Measurements from ENCODE around the gene LRRFIP1.
A peak's percentile ranks its signal among the peaks of the same experiment; 100 is the strongest.

LRRFIP1 gene

DNA sequence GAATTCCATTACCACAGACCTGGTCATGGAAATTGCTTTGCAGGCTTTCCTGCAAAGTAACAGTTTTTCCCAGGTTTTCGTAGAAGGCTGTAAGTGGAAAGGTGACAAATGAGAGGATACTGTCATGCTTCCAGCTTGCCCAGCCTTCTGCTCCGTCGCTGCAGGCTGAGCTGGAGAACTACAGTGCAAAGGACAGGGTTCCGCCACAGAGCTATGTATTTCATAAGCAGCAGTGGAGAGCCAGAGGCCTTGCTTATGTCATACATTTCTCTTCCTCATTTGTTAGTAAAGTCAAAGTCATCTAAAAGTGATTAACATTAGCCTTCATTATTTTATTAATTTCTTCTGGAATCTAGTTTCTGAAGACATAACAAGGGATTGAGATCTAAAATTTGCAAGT is 98.3 kb downstream of the LRRFIP1 start:
- TF ChIP-seq, protein P1, sequence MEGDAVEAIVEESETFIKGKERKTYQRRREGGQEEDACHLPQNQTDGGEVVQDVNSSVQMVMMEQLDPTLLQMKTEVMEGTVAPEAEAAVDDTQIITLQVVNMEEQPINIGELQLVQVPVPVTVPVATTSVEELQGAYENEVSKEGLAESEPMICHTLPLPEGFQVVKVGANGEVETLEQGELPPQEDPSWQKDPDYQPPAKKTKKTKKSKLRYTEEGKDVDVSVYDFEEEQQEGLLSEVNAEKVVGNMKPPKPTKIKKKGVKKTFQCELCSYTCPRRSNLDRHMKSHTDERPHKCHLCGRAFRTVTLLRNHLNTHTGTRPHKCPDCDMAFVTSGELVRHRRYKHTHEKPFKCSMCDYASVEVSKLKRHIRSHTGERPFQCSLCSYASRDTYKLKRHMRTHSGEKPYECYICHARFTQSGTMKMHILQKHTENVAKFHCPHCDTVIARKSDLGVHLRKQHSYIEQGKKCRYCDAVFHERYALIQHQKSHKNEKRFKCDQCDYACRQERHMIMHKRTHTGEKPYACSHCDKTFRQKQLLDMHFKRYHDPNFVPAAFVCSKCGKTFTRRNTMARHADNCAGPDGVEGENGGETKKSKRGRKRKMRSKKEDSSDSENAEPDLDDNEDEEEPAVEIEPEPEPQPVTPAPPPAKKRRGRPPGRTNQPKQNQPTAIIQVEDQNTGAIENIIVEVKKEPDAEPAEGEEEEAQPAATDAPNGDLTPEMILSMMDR (IDR thresholded peaks at IDR 0.05; ENCODE audit: control insufficient read depth, insufficient read depth, low read depth, low read length, missing control alignments), result no peak
- DNase-seq (ENCODE audit: low read depth), result no peak
- H3K4me3 ChIP-seq (ENCODE audit: control insufficient read depth, low read depth, low read length), result no peak overlapping the region

GRCh38 chr2:237726401-237726830 is 99.0 kb downstream of the LRRFIP1 start:
- H3K4me3 ChIP-seq (ENCODE audit: control insufficient read depth, low read depth, low read length), result no peak overlapping the region
- no peak for DNase-seq (ENCODE audit: low read depth)
- TF ChIP-seq, protein P1 (IDR thresholded peaks at IDR 0.05; ENCODE audit: control insufficient read depth, insufficient read depth, low read depth, low read length, missing control alignments), result no peak

DNA sequence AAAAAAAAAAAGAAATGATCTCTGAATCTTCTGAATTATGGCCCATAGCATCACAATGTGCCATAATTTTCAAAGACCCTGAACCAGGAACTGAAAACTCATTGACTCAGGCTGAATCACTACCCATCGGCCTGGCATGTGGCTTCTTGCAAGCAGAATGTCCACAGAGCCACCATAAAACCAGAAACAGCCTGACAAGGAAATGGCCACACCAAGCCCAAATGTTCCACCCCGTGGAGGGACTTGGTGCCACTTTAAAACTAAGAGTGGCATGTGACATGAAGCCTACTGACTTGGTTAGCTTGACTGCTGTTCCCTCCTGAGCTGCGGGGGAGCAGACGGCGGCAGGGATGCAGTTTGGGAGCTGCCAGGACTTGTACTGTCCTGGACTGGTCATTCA is 100.0 kb downstream of the LRRFIP1 start:
- DNase-seq (ENCODE audit: low read depth), result no peak
- H3K4me3 ChIP-seq (ENCODE audit: control insufficient read depth, low read depth, low read length), result no peak overlapping the region
- TF ChIP-seq, protein P1 (IDR thresholded peaks at IDR 0.05; ENCODE audit: control insufficient read depth, insufficient read depth, low read depth, low read length, missing control alignments), result no peak

DNA sequence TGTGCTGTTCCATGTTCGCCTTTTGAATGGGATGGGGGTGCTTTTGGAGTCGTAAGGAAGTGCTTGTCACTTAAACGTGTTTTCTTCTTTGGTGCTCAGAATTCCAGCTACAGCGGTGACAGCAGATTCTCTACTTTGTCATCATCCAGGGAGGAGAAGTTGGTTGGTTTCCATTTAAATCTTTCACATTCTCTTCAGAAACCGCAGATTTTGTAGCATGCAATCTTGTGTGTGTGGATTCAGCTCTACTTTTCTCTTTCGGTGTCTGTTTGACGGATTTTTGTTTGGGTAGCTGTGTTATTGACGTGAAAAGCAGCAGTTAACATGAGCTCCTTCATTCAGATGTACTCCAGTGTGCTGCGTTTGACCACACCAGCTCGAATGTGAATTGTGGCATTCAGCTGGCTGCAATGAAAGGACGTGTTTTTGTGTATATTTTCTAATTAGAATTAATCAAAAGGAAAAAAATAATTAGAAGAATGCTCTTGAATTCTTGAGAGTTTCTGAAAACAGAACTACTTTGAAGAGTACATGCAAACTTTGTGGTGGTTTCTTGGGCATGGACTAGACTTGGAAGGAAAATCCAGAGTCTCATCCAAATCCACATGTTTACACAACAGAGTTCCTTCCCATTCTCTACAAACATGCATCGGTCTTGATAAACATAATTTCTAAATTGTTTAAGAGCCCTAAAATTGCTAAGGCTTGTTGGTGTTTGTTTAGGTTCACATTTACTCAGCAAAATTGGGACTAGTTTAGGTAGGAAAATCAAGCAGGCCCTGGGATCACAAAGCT is 102.5 kb downstream of the LRRFIP1 start:
- no peak overlapping the region for H3K4me3 ChIP-seq (ENCODE audit: control insufficient read depth, low read depth, low read length)
- DNase-seq (ENCODE audit: low read depth), result no peak
- TF ChIP-seq, protein P1 (IDR thresholded peaks at IDR 0.05; ENCODE audit: control insufficient read depth, insufficient read depth, low read depth, low read length, missing control alignments), result no peak

- DNase-seq (ENCODE audit: low read depth), result peak; percentile 23
- TF ChIP-seq, protein P1 (IDR thresholded peaks at IDR 0.05; ENCODE audit: control insufficient read depth, insufficient read depth, low read depth, low read length, missing control alignments), result no peak
- no peak overlapping the region for H3K4me3 ChIP-seq (ENCODE audit: control insufficient read depth, low read depth, low read length)
Measured at GRCh38 chr2:237731663-237732062, 104.3 kb downstream of the LRRFIP1 start.

GRCh38 chr2:237732070-237732469 is 104.7 kb downstream of the LRRFIP1 start:
- DNase-seq (ENCODE audit: low read depth), result no peak
- TF ChIP-seq, protein P1 (IDR thresholded peaks at IDR 0.05; ENCODE audit: control insufficient read depth, insufficient read depth, low read depth, low read length, missing control alignments), result no peak
- H3K4me3 ChIP-seq (ENCODE audit: control insufficient read depth, low read depth, low read length), result no peak overlapping the region
